Immature natural killer cell (primary cell): ENCODE measurements around the gene SAP30. TPM values are rescaled to one million over a fixed set of nuclear protein-coding genes. Genes with fewer than 3 reads are reported as not detected.

Experiments
- DNase-seq, 3 donors: peaks; one replicate each; pipeline ENCODE4 v3.0.0; 2022; ENCODE audit warnings: mixed read lengths in 1 of 3
- H3K27ac Mint-ChIP-seq, 6 donors: one replicate each; pipeline ENCODE4 v1.8.0; 2020; ENCODE audit warnings: mixed read lengths in 6 of 6, mild to moderate bottlenecking in 5 of 6, inconsistent platforms in 4 of 6, moderate library complexity in 3 of 6
- H3K27me3 Mint-ChIP-seq, 3 donors: one replicate each; pipeline ENCODE4 v1.8.0; 2020 to 2021; ENCODE audit warnings: low read depth in 3 of 3, mild to moderate bottlenecking in 3 of 3, mixed read lengths in 3 of 3, moderate library complexity in 3 of 3, inconsistent platforms in 1 of 3
- H3K36me3 Mint-ChIP-seq, 3 donors: one replicate each; pipeline ENCODE4 v1.8.0; 2020; ENCODE audit warnings: mixed read lengths in 3 of 3, inconsistent platforms in 2 of 3, mild to moderate bottlenecking in 2 of 3
- H3K4me1 Mint-ChIP-seq, 2 donors: one replicate each; pipeline ENCODE4 v1.8.0; 2020; ENCODE audit warnings: inconsistent platforms in 2 of 2, mild to moderate bottlenecking in 2 of 2, mixed read lengths in 2 of 2, moderate library complexity in 1 of 2
- H3K4me3 Mint-ChIP-seq, 5 donors: one replicate each; pipeline ENCODE4 v1.8.0; 2020; ENCODE audit warnings: mild to moderate bottlenecking in 5 of 5, mixed read lengths in 5 of 5, inconsistent platforms in 3 of 5, moderate library complexity in 3 of 5
- H3K9me3 Mint-ChIP-seq, 6 donors: one replicate each; pipeline ENCODE4 v1.8.0; 2020; ENCODE audit warnings: mild to moderate bottlenecking in 6 of 6, mixed read lengths in 6 of 6, inconsistent platforms in 4 of 6, moderate library complexity in 3 of 6
- polyA plus RNA-seq, 3 donors: library from polyadenylated mRNA; unstranded; fragments of 300-500 nt; fragmentation: Illumina TruSeq; gene quantifications; one replicate each; pipeline ENCODE4 v1.2.3, GENCODE V29; 2021

Gene SAP30
- 1 to 10 TPM; 2.0 to 3.5 (median 3.5) TPM for polyA plus RNA-seq

GRCh38 chr4:173370477-173371291, at the start of gene SAP30:
SAP30 (plus strand) TSS chr4:173370954; CDS start chr4:173371183, 229 bp downstream.
- Mint-ChIP-seq H3K4me3 (peak within 1 kb of the TSS; percentile 99 to 100 (median 100)), H3K36me3 (no peaks in the 10 kb centered on the region), H3K27ac (peak within 1 kb of the TSS; percentile 89 to 98 (median 96)), H3K4me1 (peaks cover 26 to 33% of the 10 kb centered on the region in 2 donors), H3K27me3 (peaks cover 12 to 17% (median 15%) of the 10 kb centered on the region in 3 donors), H3K9me3 (no peaks in the 10 kb centered on the region)
- peak; percentile 90 to 94 (median 93) for DNase-seq

DNA sequence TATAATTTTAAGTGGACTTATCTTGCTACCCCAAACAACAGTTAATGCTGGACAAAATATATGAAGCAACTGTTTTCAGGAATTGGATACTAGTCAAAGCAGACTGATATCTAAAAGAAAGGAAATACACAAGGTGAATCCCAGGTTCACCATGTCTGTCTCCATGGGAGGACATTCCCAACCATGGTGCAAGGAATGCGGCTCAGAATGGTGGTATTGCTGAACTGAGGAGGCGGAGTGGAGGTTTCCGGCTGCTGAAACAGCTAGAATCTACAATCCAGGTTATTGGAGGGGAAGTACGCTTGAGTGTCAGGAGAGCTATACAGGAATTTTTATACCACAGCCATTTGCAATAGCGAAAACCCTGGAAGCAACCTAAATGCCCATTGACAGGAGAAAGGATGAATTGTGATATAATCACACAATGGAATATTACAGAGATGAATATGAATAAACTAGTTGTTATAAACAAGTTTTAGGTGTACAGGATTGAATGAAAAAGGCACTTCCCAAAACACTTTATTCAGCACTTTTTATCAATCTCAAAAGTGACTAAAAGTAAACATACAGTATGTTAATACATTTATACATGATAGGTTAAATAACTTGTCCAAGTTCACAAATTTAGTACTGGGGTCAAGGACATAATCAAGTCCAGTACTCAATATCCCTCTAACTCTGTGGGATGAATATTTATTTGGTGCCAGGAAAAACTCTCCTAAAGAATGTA, 45.6 kb upstream of the SAP30 start:
- H3K4me3 Mint-ChIP-seq: no peak overlapping the region
- peaks cover 5 to 14% (median 7%) of the 10 kb centered on the region in 3 donors for H3K36me3 Mint-ChIP-seq
- H3K27me3 Mint-ChIP-seq: no peaks in the 10 kb centered on the region
- no peak overlapping the region for H3K27ac Mint-ChIP-seq
- DNase-seq: no peak
- H3K9me3 Mint-ChIP-seq: no peaks in the 10 kb centered on the region
- no peaks in the 10 kb centered on the region for H3K4me1 Mint-ChIP-seq

DNA sequence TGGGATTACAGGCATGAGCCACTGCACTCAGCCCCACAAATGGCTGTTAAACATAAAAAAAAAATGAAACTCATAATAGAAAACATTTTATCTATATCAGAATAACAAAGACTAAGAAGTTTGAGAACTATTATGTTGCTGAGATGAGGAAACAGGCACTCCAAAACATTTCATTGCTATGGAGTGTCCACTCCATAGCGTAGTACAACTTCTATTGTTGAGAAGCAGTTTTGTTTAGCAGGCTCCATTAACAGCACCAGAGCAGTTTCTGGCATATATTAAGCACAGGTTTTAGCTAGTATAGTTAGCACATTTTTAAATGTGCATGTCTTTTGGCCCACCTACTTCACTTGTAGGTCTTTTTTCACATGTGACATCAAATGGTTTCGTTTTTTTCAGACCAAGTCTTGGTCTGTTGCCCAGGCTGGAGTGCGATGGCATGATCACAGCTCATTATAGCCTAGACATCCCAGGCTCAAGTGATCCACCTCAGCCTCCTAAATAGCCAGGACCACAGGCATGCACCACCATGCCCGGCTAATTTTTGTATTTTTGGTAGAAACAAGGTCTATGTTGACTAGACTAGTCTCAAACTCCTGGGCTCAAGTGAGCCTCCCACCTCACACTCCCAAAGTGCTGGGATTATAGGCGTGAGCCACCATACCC, 42.4 kb upstream of the SAP30 start:
- H3K4me3 Mint-ChIP-seq: no peak overlapping the region
- no peak for DNase-seq
- no peak overlapping the region for H3K27ac Mint-ChIP-seq
- H3K27me3 Mint-ChIP-seq: peaks cover 2 to 6% (median 5%) of the 10 kb centered on the region in 3 donors
- no peaks in the 10 kb centered on the region for H3K9me3 Mint-ChIP-seq
- H3K36me3 Mint-ChIP-seq: peaks cover 5 to 14% (median 6%) of the 10 kb centered on the region in 3 donors
- peaks cover 17 to 22% of the 10 kb centered on the region in 2 donors for H3K4me1 Mint-ChIP-seq

DNA sequence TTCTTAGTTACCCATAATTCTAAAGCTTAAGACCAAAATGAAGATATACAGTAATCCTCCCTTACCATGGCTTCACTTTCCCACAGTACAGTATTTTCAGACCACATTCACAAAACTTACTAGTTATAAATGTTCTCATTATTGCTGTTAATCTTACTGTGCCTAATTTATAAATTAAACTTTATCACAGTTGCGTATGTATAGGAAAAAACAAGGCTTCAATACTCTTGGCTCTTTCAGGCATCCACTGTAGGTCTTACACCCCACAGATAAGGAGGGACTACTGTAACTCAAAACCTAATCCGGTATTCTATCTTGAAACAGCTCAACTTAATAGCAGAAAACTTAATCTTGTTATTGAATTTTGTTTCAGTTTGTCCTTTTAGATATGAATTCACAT, 40.2 kb upstream of the SAP30 start:
- H3K27me3 Mint-ChIP-seq: peaks cover 14 to 19% (median 19%) of the 10 kb centered on the region in 3 donors
- no peak overlapping the region for H3K4me3 Mint-ChIP-seq
- no peak for DNase-seq
- peaks cover 6 to 14% (median 10%) of the 10 kb centered on the region in 3 donors for H3K36me3 Mint-ChIP-seq
- H3K4me1 Mint-ChIP-seq: peaks cover 28 to 39% of the 10 kb centered on the region in 2 donors
- H3K27ac Mint-ChIP-seq: peak overlapping the region in 1 of 6 donors; percentile 32
- H3K9me3 Mint-ChIP-seq: no peaks in the 10 kb centered on the region

- no peaks in the 10 kb centered on the region for H3K9me3 Mint-ChIP-seq
- H3K4me3 Mint-ChIP-seq: peak overlapping the region; percentile 78 to 93 (median 92)
- peak overlapping the region; percentile 83 to 97 (median 92) for H3K27ac Mint-ChIP-seq
- H3K27me3 Mint-ChIP-seq: peaks cover 14 to 19% (median 19%) of the 10 kb centered on the region in 3 donors
- peaks cover 29 to 41% of the 10 kb centered on the region in 2 donors for H3K4me1 Mint-ChIP-seq
- DNase-seq: peak in 2 of 3 donors; percentile 16 to 19
- peaks cover 6 to 14% (median 10%) of the 10 kb centered on the region in 3 donors for H3K36me3 Mint-ChIP-seq
Observed at GRCh38 chr4:173332021-173332487, 38.7 kb upstream of the SAP30 start.

DNA sequence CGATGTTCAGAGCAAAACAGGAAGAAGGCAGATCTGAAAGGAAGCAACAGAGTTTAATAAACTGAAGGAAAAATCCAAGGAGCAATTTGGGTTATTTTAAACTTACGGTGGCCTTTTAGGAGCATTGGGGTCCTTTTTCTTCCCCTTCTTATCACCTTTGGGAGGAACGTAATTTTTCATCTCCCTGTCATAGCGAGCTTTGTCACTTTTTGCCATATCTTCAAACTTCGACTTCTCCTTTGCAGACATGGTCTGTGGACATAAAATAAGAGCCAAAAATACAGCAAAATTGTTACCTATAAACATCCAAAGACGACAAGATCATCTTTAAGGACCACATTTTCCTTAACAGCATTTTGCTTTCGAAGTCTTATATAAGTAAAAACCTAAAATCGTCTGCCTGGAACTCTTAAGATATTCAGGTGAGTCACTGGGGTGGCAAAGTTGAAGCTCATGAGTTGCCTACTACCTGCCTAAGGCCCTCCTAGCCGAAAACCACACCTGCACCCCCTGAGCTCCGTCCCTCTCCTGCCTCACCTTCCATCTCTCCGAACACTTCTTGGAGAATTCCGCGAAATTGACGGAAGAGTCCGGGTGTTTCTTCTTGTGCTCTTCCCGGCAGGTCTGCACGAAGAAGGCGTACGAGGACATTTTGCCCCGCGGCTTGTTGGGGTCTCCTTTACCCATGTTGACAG, 37.6 kb upstream of the SAP30 start:
- Mint-ChIP-seq H3K27ac (peak overlapping the region; percentile 83 to 97 (median 92)), H3K27me3 (peaks cover 14 to 19% (median 19%) of the 10 kb centered on the region in 3 donors), H3K4me1 (peaks cover 29 to 41% of the 10 kb centered on the region in 2 donors), H3K4me3 (peak overlapping the region; percentile 92 to 93 (median 92)), H3K9me3 (no peaks in the 10 kb centered on the region), H3K36me3 (peaks cover 6 to 14% (median 10%) of the 10 kb centered on the region in 3 donors)
- peak in 1 of 3 donors; percentile 8 for DNase-seq

DNA sequence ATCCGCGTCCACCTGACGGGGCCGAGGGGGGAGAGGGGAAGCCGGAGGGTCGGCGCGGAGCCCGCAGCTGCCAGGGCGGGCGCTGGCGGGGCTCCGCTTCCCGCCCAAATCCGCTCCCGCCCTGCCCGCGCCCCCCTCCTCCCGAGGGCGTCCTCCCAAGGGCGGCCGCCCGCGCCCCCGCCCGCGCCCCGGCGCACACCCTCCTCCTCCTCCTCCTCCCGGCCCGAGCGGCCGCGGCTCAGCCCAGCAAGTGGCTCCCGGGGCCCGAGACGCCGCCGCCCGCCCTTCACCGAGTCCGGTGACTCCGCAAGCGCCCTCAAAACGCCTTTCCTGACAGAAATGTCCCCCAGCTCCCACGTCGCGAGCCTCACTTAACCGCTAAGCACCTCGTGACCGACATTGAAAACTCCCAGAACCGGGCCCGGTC, 37.1 kb upstream of the SAP30 start:
- Mint-ChIP-seq H3K36me3 (peaks cover 6 to 14% (median 10%) of the 10 kb centered on the region in 3 donors), H3K4me1 (peaks cover 29 to 41% of the 10 kb centered on the region in 2 donors), H3K27ac (peak overlapping the region; percentile 96 to 98 (median 97)), H3K4me3 (peak overlapping the region; percentile 96 to 100 (median 99)), H3K9me3 (no peaks in the 10 kb centered on the region), H3K27me3 (peaks cover 14 to 19% (median 19%) of the 10 kb centered on the region in 3 donors)
- no peak for DNase-seq

- H3K4me3 Mint-ChIP-seq: peak within 1 kb of the TSS; percentile 96 to 100 (median 99)
- peak within 1 kb of the TSS; percentile 96 to 98 (median 97) for H3K27ac Mint-ChIP-seq
- H3K27me3 Mint-ChIP-seq: peaks cover 14 to 19% (median 19%) of the 10 kb centered on the region in 3 donors
- H3K36me3 Mint-ChIP-seq: peaks cover 3 to 10% (median 10%) of the 10 kb centered on the region in 3 donors
- peaks cover 29 to 41% of the 10 kb centered on the region in 2 donors for H3K4me1 Mint-ChIP-seq
- no peaks in the 10 kb centered on the region for H3K9me3 Mint-ChIP-seq
- peak; percentile 99 for DNase-seq
Observed at GRCh38 chr4:173334085-173334890, 36.5 kb upstream of the SAP30 start, which contains the start of gene HMGB2. HMGB2 (minus strand) TSS chr4:173334358; CDS start chr4:173333649, 709 bp downstream.

DNA sequence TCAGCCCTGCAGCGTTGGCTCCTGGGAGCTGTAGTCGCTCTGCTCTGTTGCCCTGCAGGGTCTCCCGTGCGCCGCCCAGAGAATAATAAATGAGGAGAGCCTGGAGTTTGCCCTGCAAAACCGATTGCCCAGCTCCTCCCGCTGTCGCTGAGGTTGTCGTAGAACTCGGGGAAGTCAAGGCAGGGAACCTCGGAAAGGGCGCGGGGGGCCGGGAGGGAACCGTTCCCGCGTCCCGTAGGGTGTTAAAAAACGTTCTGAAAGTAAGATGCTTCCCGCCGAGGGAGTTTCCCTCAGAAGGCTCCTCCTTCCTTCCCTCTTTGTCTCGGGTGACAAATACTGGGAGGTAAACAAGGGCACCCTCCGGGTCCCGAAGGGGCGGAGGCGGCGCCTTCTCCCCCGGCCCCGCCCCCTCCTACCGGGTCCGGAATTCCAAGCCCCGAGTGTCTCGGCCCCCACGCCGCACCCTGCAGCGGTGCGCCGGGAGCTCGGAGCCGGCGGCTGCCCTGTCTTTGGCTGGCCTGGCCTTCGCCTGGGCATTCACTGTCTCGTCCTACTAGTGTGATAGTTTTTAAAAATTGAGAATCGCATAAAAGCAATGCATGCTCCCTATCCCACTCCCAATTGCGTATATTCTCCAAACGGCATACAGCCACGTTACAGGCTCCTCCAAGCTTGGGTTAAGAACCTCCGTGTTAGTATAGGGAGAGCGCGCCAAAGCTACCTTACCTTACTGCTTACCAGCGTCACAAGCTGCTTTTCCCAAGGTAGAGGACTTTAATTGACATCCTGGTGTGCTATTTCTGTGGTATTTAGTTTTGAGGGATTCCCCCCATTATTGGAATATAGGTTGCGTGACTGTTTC, 35.6 kb upstream of the SAP30 start:
- Mint-ChIP-seq H3K4me3 (peak overlapping the region; percentile 96 to 100 (median 99)), H3K36me3 (peaks cover 3 to 10% (median 8%) of the 10 kb centered on the region in 3 donors), H3K4me1 (peaks cover 29 to 41% of the 10 kb centered on the region in 2 donors), H3K27ac (peak overlapping the region; percentile 96 to 98 (median 97)), H3K9me3 (no peaks in the 10 kb centered on the region), H3K27me3 (peaks cover 14 to 19% (median 19%) of the 10 kb centered on the region in 3 donors)
- DNase-seq: no peak

DNA sequence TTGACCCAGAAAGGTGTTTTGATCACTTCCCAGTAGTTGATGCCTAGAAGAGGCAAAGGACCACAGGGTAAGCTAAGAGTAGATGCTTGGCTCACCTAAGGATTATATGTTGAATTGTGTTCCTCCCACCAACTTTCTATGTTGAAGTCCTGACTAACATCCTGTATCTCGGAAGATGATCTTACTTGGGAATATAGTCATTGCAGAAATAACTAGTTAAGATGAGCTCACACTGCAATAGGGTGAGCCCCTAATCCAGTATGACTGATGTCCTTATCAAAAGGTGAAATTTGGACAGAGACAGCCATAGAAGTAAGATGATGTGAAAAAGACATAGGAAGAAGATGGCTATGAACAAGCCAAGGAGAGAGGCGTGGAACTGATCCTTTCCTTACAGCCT, 33.3 kb upstream of the SAP30 start:
- H3K27me3 Mint-ChIP-seq: peaks cover 12 to 19% (median 19%) of the 10 kb centered on the region in 3 donors
- H3K9me3 Mint-ChIP-seq: no peaks in the 10 kb centered on the region
- no peak for DNase-seq
- H3K36me3 Mint-ChIP-seq: peaks cover 0 to 6% (median 0%) of the 10 kb centered on the region in 3 donors
- H3K4me1 Mint-ChIP-seq: peaks cover 21 to 27% of the 10 kb centered on the region in 2 donors
- no peak overlapping the region for H3K27ac Mint-ChIP-seq
- no peak overlapping the region for H3K4me3 Mint-ChIP-seq

- no peak for DNase-seq
- Mint-ChIP-seq H3K36me3 (no peaks in the 10 kb centered on the region), H3K4me3 (no peak overlapping the region), H3K27me3 (peaks cover 0 to 2% (median 1%) of the 10 kb centered on the region in 3 donors), H3K9me3 (no peaks in the 10 kb centered on the region), H3K4me1 (no peaks in the 10 kb centered on the region), H3K27ac (no peak overlapping the region)
Observed at GRCh38 chr4:173343832-173344397, 26.8 kb upstream of the SAP30 start.
